Osteocyte (in vitro differentiated cells): ENCODE results near the gene COLQ. TPM values are rescaled to one million over a fixed set of nuclear protein-coding genes. Genes with fewer than 3 reads are reported as not detected.
A peak's percentile ranks its signal among the peaks of the same experiment; 100 is the strongest.

ENCODE experiments used
- DNase-seq: peaks from one replicate; pipeline ENCODE4 v3.0.0; 2021; ENCODE audit warnings: mixed read lengths; ENCODE audit not compliant: unreplicated experiment; ENCODE audit errors: extremely low spot score
- H3K27ac Mint-ChIP-seq: one replicate; pipeline ENCODE4 v1.8.0; 2021; ENCODE audit warnings: mild to moderate bottlenecking, mixed read lengths; ENCODE audit not compliant: unreplicated experiment
- H3K27me3 Mint-ChIP-seq: one replicate; pipeline ENCODE4 v1.8.0; 2021; ENCODE audit warnings: mixed read lengths; ENCODE audit not compliant: unreplicated experiment
- H3K36me3 Mint-ChIP-seq: one replicate; pipeline ENCODE4 v1.8.0; 2021; ENCODE audit warnings: mixed read lengths; ENCODE audit not compliant: unreplicated experiment
- H3K4me1 Mint-ChIP-seq: one replicate; pipeline ENCODE4 v1.8.0; 2021; ENCODE audit warnings: mixed read lengths; ENCODE audit not compliant: unreplicated experiment
- H3K4me3 Mint-ChIP-seq: one replicate; pipeline ENCODE4 v1.8.0; 2021; ENCODE audit warnings: mild to moderate bottlenecking, moderate library complexity, mixed read lengths; ENCODE audit not compliant: unreplicated experiment
- H3K9me3 Mint-ChIP-seq: one replicate; pipeline ENCODE4 v1.8.0; 2021; ENCODE audit warnings: mixed read lengths; ENCODE audit not compliant: unreplicated experiment
- total RNA-seq: library from RNA; stranded (reverse); gene quantifications from 2 replicates; pipeline ENCODE4 v1.2.1, GENCODE V29; 2021
- TF ChIP-seq, protein P1 (sequence below): fragments of 200-600 bp; sonication (generic); IDR thresholded peaks from 2 replicates; pipeline ENCODE4 v1.5.0; 2021; ENCODE audit warnings: antibody characterized with exemption, mild to moderate bottlenecking, moderate library complexity

Gene COLQ
- total RNA-seq, 1 donor from 2014 or later = 2.6 TPM

DNA sequence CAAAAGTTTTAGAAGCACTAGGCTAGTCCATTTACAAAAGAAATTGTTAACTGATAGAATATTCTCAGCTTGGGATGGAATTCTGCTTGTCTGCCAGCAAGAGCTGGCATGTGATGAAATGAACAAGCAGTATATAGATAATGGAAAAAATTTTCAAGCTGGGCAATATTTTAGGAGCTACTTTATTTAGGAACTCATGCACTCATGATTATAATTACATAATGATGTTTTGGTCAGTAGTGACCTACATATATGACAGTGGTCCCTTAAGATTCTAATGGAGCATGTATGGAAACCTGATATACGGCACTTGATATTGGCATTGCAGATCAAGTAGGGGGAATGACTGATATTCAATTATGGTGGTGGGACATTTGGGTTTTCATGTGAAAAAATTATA, 88.0 kb downstream of the COLQ start:
- no peaks in the 10 kb centered on the region for H3K27me3 Mint-ChIP-seq
- TF ChIP-seq, protein P1, sequence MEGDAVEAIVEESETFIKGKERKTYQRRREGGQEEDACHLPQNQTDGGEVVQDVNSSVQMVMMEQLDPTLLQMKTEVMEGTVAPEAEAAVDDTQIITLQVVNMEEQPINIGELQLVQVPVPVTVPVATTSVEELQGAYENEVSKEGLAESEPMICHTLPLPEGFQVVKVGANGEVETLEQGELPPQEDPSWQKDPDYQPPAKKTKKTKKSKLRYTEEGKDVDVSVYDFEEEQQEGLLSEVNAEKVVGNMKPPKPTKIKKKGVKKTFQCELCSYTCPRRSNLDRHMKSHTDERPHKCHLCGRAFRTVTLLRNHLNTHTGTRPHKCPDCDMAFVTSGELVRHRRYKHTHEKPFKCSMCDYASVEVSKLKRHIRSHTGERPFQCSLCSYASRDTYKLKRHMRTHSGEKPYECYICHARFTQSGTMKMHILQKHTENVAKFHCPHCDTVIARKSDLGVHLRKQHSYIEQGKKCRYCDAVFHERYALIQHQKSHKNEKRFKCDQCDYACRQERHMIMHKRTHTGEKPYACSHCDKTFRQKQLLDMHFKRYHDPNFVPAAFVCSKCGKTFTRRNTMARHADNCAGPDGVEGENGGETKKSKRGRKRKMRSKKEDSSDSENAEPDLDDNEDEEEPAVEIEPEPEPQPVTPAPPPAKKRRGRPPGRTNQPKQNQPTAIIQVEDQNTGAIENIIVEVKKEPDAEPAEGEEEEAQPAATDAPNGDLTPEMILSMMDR = no peak
- peaks cover 13% of the 10 kb centered on the region for H3K4me1 Mint-ChIP-seq
- no peak for DNase-seq
- no peak overlapping the region for H3K4me3 Mint-ChIP-seq
- H3K36me3 Mint-ChIP-seq = peaks cover 44% of the 10 kb centered on the region
- no peak overlapping the region for H3K27ac Mint-ChIP-seq
- no peaks in the 10 kb centered on the region for H3K9me3 Mint-ChIP-seq

DNA sequence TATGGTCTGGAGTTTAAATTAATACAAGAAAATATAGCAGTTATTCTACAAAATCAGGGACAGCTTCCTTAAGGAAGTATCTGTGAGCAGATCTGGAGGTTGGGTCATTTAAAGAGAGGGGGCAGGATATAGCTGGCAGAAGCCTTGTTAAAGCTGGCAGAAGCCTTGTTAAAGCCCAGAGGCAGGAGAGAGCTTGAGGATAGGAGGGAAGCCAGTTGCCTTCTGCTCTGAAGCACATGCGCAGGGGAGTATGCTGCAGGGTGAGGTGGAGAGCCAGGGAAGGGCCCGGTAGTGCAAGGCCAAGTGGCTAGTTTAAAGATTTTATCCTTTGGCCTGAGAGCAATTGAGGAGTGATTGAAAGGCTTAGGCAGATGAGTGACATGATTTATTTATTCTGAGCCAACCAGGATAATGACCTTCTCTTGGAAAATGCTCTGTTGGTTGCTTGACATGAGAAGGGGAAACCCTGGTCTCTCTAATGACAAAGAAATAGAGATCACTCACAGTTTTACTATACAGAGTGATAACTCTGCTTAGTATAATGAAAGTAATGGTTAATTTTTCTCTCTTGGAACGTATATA, 90.2 kb downstream of the COLQ start:
- Mint-ChIP-seq H3K36me3 (peaks cover 29% of the 10 kb centered on the region), H3K4me1 (peaks cover 24% of the 10 kb centered on the region), H3K9me3 (no peaks in the 10 kb centered on the region), H3K4me3 (no peak overlapping the region), H3K27ac (no peak overlapping the region), H3K27me3 (no peaks in the 10 kb centered on the region)
- no peak for DNase-seq
- TF ChIP-seq, protein P1 = no peak

DNA sequence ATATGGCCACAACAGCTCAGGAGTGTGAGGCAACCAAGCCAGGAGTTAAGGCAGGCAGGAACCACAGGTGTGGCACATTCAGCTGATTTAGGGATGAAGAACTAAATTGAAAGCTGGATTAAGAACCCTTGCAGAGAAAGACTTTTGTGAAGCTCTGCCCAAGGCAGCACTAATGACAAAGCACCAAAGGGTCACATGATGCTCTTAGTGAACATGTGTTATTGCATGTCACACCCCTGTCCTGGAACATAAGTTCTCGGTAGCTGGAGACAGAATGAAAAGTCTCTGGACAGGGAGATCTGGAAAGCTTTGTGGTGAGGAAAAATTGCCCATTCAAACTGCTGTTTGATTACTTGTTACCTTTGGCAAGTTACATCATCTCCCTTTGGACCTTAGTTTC, 90.9 kb downstream of the COLQ start:
- Mint-ChIP-seq H3K27me3 (no peaks in the 10 kb centered on the region), H3K9me3 (no peaks in the 10 kb centered on the region), H3K27ac (no peak overlapping the region), H3K36me3 (peaks cover 23% of the 10 kb centered on the region), H3K4me3 (no peak overlapping the region), H3K4me1 (peaks cover 31% of the 10 kb centered on the region)
- DNase-seq = no peak
- TF ChIP-seq, protein P1 = no peak

DNA sequence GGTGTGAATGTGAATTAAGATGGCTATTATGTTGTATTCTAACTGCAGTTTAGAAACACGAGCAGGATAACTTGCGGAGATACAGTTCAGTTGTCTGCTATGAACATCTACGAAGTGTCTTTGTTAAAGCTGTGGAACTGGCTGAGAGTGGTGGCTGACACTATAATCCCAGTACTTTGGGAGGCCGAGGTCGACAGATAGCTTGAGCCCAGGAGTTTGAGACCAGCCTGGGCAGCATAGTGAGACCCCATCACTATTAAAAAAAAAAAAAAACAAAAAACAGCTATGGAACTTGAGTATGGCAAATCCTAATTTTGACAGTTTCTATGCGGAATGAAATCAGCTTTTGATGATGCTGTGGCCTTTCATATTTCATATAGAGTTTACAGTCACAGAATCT, 92.4 kb downstream of the COLQ start:
- H3K4me1 Mint-ChIP-seq = peaks cover 36% of the 10 kb centered on the region
- H3K9me3 Mint-ChIP-seq = no peaks in the 10 kb centered on the region
- no peak overlapping the region for H3K27ac Mint-ChIP-seq
- peaks cover 19% of the 10 kb centered on the region for H3K36me3 Mint-ChIP-seq
- H3K27me3 Mint-ChIP-seq = no peaks in the 10 kb centered on the region
- no peak for DNase-seq
- H3K4me3 Mint-ChIP-seq = peak overlapping the region; percentile 94
- TF ChIP-seq, protein P1 = no peak

DNA sequence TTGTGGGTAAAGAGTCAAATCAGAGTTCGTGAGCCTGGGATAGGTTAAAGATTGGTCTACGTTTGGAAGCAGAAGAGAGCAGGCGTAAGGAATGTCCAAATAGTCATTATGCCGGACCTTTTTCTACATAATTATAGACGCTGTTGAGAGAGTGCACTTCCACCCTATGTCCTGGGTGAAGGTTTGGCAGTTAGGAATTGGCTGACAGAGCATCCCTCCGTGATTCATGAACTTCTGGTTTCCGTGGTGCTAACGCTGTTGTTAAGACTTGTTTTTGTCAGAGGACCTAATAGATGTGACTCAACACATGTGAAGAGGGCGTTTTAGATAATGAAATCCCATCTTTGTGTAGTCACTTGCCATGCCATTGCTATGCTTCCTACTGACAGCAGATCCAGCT, 93.0 kb downstream of the COLQ start:
- H3K9me3 Mint-ChIP-seq = no peaks in the 10 kb centered on the region
- DNase-seq = no peak
- peaks cover 19% of the 10 kb centered on the region for H3K36me3 Mint-ChIP-seq
- H3K4me3 Mint-ChIP-seq = peak overlapping the region; percentile 94
- peaks cover 36% of the 10 kb centered on the region for H3K4me1 Mint-ChIP-seq
- no peaks in the 10 kb centered on the region for H3K27me3 Mint-ChIP-seq
- TF ChIP-seq, protein P1 = no peak
- peak overlapping the region; percentile 93 for H3K27ac Mint-ChIP-seq
